HCT116 (cell line): ENCODE results near the gene RMRP. TPM values are rescaled to one million over a fixed set of nuclear protein-coding genes. Genes with fewer than 3 reads are reported as not detected.

ENCODE experiments used
- ATAC-seq: fragments of 200-7000 bp; cut with Tn5 transposase; 2 replicates; pipeline ENCODE4 v1.9.1; 2020; ENCODE audit warnings: mild to moderate bottlenecking, moderate library complexity
- BruUV-seq: library from RNA; stranded (reverse); fragments of 400-500 nt; replicated peaks from 2 replicates; lab custom pipeline; 2021; lab: Mats Ljungman, UMichigan
- CTCF ChIA-PET: fragments of 300-600 bp; sonication (Branson Sonifier 250); formaldehyde crosslinking; loops from one replicate; lab custom pipeline; 2021; ENCODE audit warnings: antibody characterized with exemption; lab: Charles Lee
- POLR2A ChIA-PET: fragments of 300-600, 350-600 bp; sonication (Branson Sonifier 250); formaldehyde crosslinking; loops from one replicate; lab custom pipeline; 2021; ENCODE audit warnings: antibody characterized with exemption; lab: Charles Lee
- RAD21 ChIA-PET, 2 experiments: fragments of 300-600 bp; sonication (Branson Sonifier 250); formaldehyde crosslinking; loops; one replicate each; lab custom pipeline; 2023; ENCODE audit warnings: low total read pairs in 2 of 2; ENCODE audit not compliant: uncharacterized antibody in 2 of 2, unreplicated experiment in 2 of 2, low non-redundant PET in 1 of 2; lab: Charles Lee
- DNase-seq: peaks from one replicate; pipeline ENCODE4 v3.0.0-alpha.2; 2010; ENCODE audit warnings: low read depth, low spot score
- H2AFZ ChIP-seq: fragments of 200-600 bp; shearing (Covaris generic), sonication (generic); 2 replicates; pipeline ENCODE4 v1.6.1; 2017; ENCODE audit warnings: low read depth, mixed run types, mixed read lengths, antibody characterized with exemption, low read length; ENCODE audit not compliant: poor library complexity, severe bottlenecking
- H3K27ac ChIP-seq: 2 replicates; pipeline ENCODE4 v1.5.1; 2012; ENCODE audit warnings: low read depth, low read length
- H3K27me3 ChIP-seq: fragments of 200-600 bp; sonication (generic); 2 replicates; pipeline ENCODE4 v1.6.1; 2016; ENCODE audit warnings: mixed run types, low read length, mixed read lengths; ENCODE audit not compliant: insufficient read depth
- H3K36me3 ChIP-seq, 2 experiments: fragments of 200-500 bp in 1 of 2; fragments of 200-600 bp in 1 of 2; sonication (Bioruptor generic) in 1 of 2; sonication (generic) in 1 of 2; 2 replicates each; pipeline versions ENCODE4 v1.5.1 to v1.6.1; 2014 to 2016; ENCODE audit warnings: low read length in 2 of 2, inconsistent platforms in 1 of 2, mixed read lengths in 1 of 2, mixed run types in 1 of 2; ENCODE audit not compliant: insufficient read depth in 2 of 2, control insufficient read depth in 1 of 2
- H3K4me1 ChIP-seq, 2 experiments: fragments of 200-600 bp in 1 of 2; sonication (generic) in 1 of 2; 2 replicates each; pipeline versions ENCODE4 v1.5.1 to v1.6.1; 2012 to 2017; ENCODE audit warnings: low read length in 2 of 2, inconsistent platforms in 1 of 2, mild to moderate bottlenecking in 1 of 2, mixed read lengths in 1 of 2, mixed run types in 1 of 2, moderate library complexity in 1 of 2; ENCODE audit not compliant: insufficient read depth in 2 of 2, control insufficient read depth in 1 of 2
- H3K4me2 ChIP-seq: fragments of 200-600 bp; sonication (generic); 2 replicates; pipeline ENCODE4 v1.6.1; 2017; ENCODE audit warnings: mixed run types, low read length, mixed read lengths
- H3K4me3 ChIP-seq, 2 experiments: fragments of 200-600 bp in 1 of 2; sonication (generic) in 1 of 2; replicated peaks in 1 of 2; 2 replicates each; pipeline ENCODE4 v1.5.1; 2011 to 2016; ENCODE audit warnings: low read length in 2 of 2, control low read depth in 1 of 2, low read depth in 1 of 2, mild to moderate bottlenecking in 1 of 2, mixed read lengths in 1 of 2, mixed run types in 1 of 2
- H3K79me2 ChIP-seq: fragments of 200-600 bp; sonication (generic); 2 replicates; pipeline ENCODE4 v1.6.1; 2017; ENCODE audit warnings: mild to moderate bottlenecking, mixed run types, low read length, moderate library complexity, mixed read lengths; ENCODE audit not compliant: insufficient read depth
- H3K9ac ChIP-seq: fragments of 200-600 bp; sonication (generic); 2 replicates; pipeline ENCODE4 v1.6.1; 2016; ENCODE audit warnings: low read length, mixed read lengths
- H3K9me2 ChIP-seq: fragments of 200-600 bp; sonication (generic), shearing (Covaris generic); 2 replicates; pipeline ENCODE4 v1.6.1; 2017; ENCODE audit warnings: mixed run types, mild to moderate bottlenecking, moderate library complexity; ENCODE audit not compliant: insufficient read depth
- H3K9me3 ChIP-seq, 2 experiments: fragments of 200-500 bp in 1 of 2; fragments of 200-600 bp in 1 of 2; sonication (Bioruptor generic) in 1 of 2; sonication (generic) in 1 of 2; 2 replicates each; pipeline ENCODE4 v1.6.1; 2014 to 2017; ENCODE audit warnings: low read length in 2 of 2, mixed read lengths in 2 of 2, inconsistent platforms in 1 of 2, low read depth in 1 of 2, mild to moderate bottlenecking in 1 of 2, mixed run types in 1 of 2, moderate library complexity in 1 of 2; ENCODE audit not compliant: control insufficient read depth in 1 of 2, insufficient read depth in 1 of 2
- H4K20me1 ChIP-seq: fragments of 200-600 bp; sonication (generic), shearing (Covaris generic); 2 replicates; pipeline ENCODE4 v1.6.1; 2017; ENCODE audit warnings: mixed run types, mild to moderate bottlenecking, moderate library complexity; ENCODE audit not compliant: insufficient read depth
- CEBPB ChIP-seq: IDR thresholded peaks from 2 replicates; pipeline ENCODE4 v1.6.1; 2012; ENCODE audit warnings: low read depth
- CTCF ChIP-seq, 3 experiments: fragments of 200-600 bp in 1 of 3; sonication (generic) in 1 of 3; IDR thresholded peaks in 2 of 3; conservative IDR thresholded peaks in 1 of 3; 2 replicates each; pipeline ENCODE4 v1.5.1; 2012 to 2017; ENCODE audit warnings: low read depth in 2 of 3, low read length in 2 of 3, antibody characterized with exemption in 1 of 3, borderline replicate concordance in 1 of 3, control low read depth in 1 of 3, mild to moderate bottlenecking in 1 of 3, mixed read lengths in 1 of 3, mixed run types in 1 of 3, moderate library complexity in 1 of 3; ENCODE audit not compliant: insufficient read depth in 1 of 3
- ELF1 ChIP-seq: IDR thresholded peaks from 2 replicates; pipeline ENCODE4 v1.6.1; 2012; ENCODE audit warnings: low read depth, borderline replicate concordance
- EZH2 ChIP-seq: fragments of 200-600 bp; sonication (generic); IDR thresholded peaks from 2 replicates; pipeline ENCODE4 v1.6.1; 2017; ENCODE audit warnings: antibody characterized with exemption, mixed run types
- EZH2phosphoT487 ChIP-seq: fragments of 200-600 bp; IDR thresholded peaks from 2 replicates; pipeline ENCODE4 v1.6.1; 2018; ENCODE audit warnings: antibody characterized with exemption, borderline replicate concordance
- MAX ChIP-seq: IDR thresholded peaks from 2 replicates; pipeline ENCODE4 v1.6.1; 2012
- POLR2A ChIP-seq: IDR thresholded peaks from 2 replicates; pipeline ENCODE4 v1.7.0; 2011; ENCODE audit warnings: borderline replicate concordance; ENCODE audit not compliant: insufficient read depth, insufficient read length; ENCODE audit errors: extremely low read depth
- POLR2AphosphoS5 ChIP-seq: IDR thresholded peaks from 2 replicates; pipeline ENCODE4 v1.6.1; 2011; ENCODE audit warnings: mild to moderate bottlenecking, low read depth, low read length, moderate library complexity
- RAD21 ChIP-seq: IDR thresholded peaks from 2 replicates; pipeline ENCODE4 v1.6.1; 2012; ENCODE audit warnings: low read depth, mild to moderate bottlenecking
- SP1 ChIP-seq: IDR thresholded peaks from 2 replicates; pipeline ENCODE4 v1.6.1; 2012; ENCODE audit warnings: low read depth
- SRF ChIP-seq: IDR thresholded peaks from 2 replicates; pipeline ENCODE4 v1.6.1; 2012; ENCODE audit warnings: low read depth
- YY1 ChIP-seq: IDR thresholded peaks from 2 replicates; pipeline ENCODE4 v1.6.1; 2011; ENCODE audit warnings: low read length, low read depth, moderate library complexity, mild to moderate bottlenecking; ENCODE audit not compliant: insufficient replicate concordance; ENCODE audit errors: extremely low read depth
- ZBTB33 ChIP-seq: IDR thresholded peaks from 2 replicates; pipeline ENCODE4 v1.6.1; 2011; ENCODE audit warnings: mild to moderate bottlenecking, low read length, moderate library complexity; ENCODE audit not compliant: insufficient replicate concordance; ENCODE audit errors: extremely low read depth
- ZFX ChIP-seq: fragments of 450-650 bp; IDR thresholded peaks from 2 replicates; pipeline ENCODE4 v1.6.1; 2017
- ZNF274 ChIP-seq: fragments of 200-500 bp; sonication (Bioruptor generic); IDR thresholded peaks from 2 replicates; pipeline ENCODE4 v1.6.1; 2014; ENCODE audit warnings: mild to moderate bottlenecking, low read depth, low read length, inconsistent platforms
- intact Hi-C: fragments of 100-400 bp; cut with micrococcal nuclease; formaldehyde crosslinking; loops from 2 replicates; pipeline ENCODE4 v1.10.0; 2022
- total RNA-seq: library from RNA; stranded (reverse); gene quantifications from one replicate; pipeline ENCODE4 v1.2.1, GENCODE V29; 2021; ENCODE audit not compliant: unreplicated experiment

The RMRP gene
- total RNA-seq, 1 experiment from 2014 or later, result 30,969 TPM

GRCh38 chr9:35619800-35620158, 38.0 kb downstream of the RMRP start:
- TF ChIP-seq POLR2A (no peak), SP1 (no peak), ZFX (no peak), YY1 (no peak), CTCF (IDR thresholded peaks at IDR 0.05 in 2 of 3, conservative IDR thresholded peaks at IDR 0.05 in 1 of 3; ENCODE audit: borderline replicate concordance in 1 of 3, insufficient read depth in 1 of 3, low read depth in 2 of 3, low read length in 2 of 3) (no peak), MAX (no peak), CEBPB (no peak), RAD21 (no peak), POLR2AphosphoS5 (no peak), ZNF274 (no peak), EZH2phosphoT487 (no peak), ELF1 (no peak), EZH2 (no peak), ZBTB33 (no peak), SRF (no peak)
- no TSS peak for BruUV-seq
- RAD21 ChIA-PET, result no interaction called here
- Histone ChIP-seq H3K9me2 (no peaks in the 10 kb centered on the region), H3K4me2 (no peak overlapping the region), H3K9me3 (no peaks in the 10 kb centered on the region), H4K20me1 (no peaks in the 10 kb centered on the region), H2AFZ (no peak overlapping the region), H3K9ac (no peak overlapping the region), H3K36me3 (no peaks in the 10 kb centered on the region), H3K4me1 (no peaks in the 10 kb centered on the region), H3K27me3 (no peaks in the 10 kb centered on the region), H3K4me3 (no peak overlapping the region), H3K79me2 (no peaks in the 10 kb centered on the region), H3K27ac (no peak overlapping the region)
- POLR2A ChIA-PET, result no interaction called here
- intact Hi-C loops, result no loop called here
- DNase-seq (no peak), ATAC-seq (no peak)
- CTCF ChIA-PET, result interaction anchor here (1.7 kb wide), 2 partner anchors 9 to 16 kb away, joined by 7 to 8 read pairs; no protein-coding TSS in a partner anchor
